ENCODE results near the gene VDAC2. TPM values are rescaled to one million over a fixed set of nuclear protein-coding genes. Genes with fewer than 3 reads are reported as not detected.

Gene VDAC2
- total RNA-seq, 2 donors from 2014 or later: 277 to 292 TPM

DNA sequence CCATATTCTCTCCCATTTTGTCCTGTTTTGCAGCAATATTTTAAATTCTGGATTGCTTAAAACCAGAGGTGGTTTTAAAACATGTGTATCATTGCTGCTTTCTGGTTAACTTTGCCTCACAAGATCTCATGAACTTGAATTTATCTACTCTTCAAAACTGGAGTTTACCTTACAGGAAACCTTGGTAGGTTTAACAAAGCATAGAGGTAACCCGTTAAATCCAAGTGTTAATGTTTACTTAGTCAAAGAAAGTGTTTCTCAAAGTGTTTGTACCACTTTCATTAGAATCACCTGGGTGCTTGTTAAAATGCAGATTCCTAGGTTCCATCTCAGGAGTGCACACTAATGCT is 44.0 kb upstream of the VDAC2 start:
- Histone ChIP-seq H3K36me3 (ENCODE audit: control insufficient read depth, insufficient read depth, low read length) (peaks cover 18% of the 10 kb centered on the region), H3K9ac (ENCODE audit: extremely low read depth, low read length, poor library complexity, severe bottlenecking) (no peak overlapping the region), H3K27me3 (ENCODE audit: control insufficient read depth, insufficient read depth, low read length, poor library complexity, severe bottlenecking) (no peaks in the 10 kb centered on the region), H3K27ac (ENCODE audit: low read depth, low read length) (no peak overlapping the region), H3K4me3 (ENCODE audit: low read length) (no peak overlapping the region), H3K4me1 (ENCODE audit: control insufficient read depth, insufficient read depth, low read length) (no peaks in the 10 kb centered on the region), H3K9me3 (ENCODE audit: control insufficient read depth, low read length) (no peaks in the 10 kb centered on the region)
- TF ChIP-seq, protein P1, sequence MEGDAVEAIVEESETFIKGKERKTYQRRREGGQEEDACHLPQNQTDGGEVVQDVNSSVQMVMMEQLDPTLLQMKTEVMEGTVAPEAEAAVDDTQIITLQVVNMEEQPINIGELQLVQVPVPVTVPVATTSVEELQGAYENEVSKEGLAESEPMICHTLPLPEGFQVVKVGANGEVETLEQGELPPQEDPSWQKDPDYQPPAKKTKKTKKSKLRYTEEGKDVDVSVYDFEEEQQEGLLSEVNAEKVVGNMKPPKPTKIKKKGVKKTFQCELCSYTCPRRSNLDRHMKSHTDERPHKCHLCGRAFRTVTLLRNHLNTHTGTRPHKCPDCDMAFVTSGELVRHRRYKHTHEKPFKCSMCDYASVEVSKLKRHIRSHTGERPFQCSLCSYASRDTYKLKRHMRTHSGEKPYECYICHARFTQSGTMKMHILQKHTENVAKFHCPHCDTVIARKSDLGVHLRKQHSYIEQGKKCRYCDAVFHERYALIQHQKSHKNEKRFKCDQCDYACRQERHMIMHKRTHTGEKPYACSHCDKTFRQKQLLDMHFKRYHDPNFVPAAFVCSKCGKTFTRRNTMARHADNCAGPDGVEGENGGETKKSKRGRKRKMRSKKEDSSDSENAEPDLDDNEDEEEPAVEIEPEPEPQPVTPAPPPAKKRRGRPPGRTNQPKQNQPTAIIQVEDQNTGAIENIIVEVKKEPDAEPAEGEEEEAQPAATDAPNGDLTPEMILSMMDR (conservative IDR thresholded peaks at IDR 0.05): no peak
- Mint-ChIP-seq H3K27ac (no peak overlapping the region), H3K9me3 (no peaks in the 10 kb centered on the region), H3K36me3 (ENCODE audit: low read depth) (peaks cover 32% of the 10 kb centered on the region), H3K4me3 (no peak overlapping the region), H3K4me1 (peaks cover 6% of the 10 kb centered on the region), H3K27me3 (ENCODE audit: insufficient read depth) (no peaks in the 10 kb centered on the region)
- DNase-seq: no peak
- WGBS, 2 experiments (ENCODE audit: insufficient coverage in 1 of 2, insufficient read length in 1 of 2): 96 to 100% methylated on average over 1 of the region's 1 CpG

DNA sequence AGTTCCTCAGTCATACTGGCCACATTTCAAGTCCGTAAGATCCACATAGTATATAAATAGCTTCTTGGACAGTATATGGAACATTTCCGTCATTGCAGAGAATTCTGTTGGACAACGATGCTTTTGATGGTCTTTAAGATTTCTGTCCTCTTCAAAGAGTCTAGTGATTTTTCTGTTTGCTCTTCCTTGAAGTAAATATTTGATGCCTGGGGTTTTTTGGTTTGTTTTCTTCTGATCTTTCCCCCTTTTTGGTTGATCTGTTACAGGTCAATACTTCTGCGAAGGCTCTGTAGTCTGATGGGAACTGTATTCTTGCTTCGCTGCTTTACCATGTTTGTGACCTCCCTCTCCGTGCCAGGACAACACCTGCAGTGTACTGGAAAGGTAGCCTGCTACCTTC is 42.3 kb upstream of the VDAC2 start:
- DNase-seq: no peak
- no peak overlapping the region for H3K4me3 Mint-ChIP-seq
- Histone ChIP-seq H3K27me3 (ENCODE audit: control insufficient read depth, insufficient read depth, low read length, poor library complexity, severe bottlenecking) (no peaks in the 10 kb centered on the region), H3K36me3 (ENCODE audit: control insufficient read depth, insufficient read depth, low read length) (peaks cover 18% of the 10 kb centered on the region), H3K27ac (ENCODE audit: low read depth, low read length) (no peak overlapping the region), H3K4me1 (ENCODE audit: control insufficient read depth, insufficient read depth, low read length) (no peaks in the 10 kb centered on the region), H3K9me3 (ENCODE audit: control insufficient read depth, low read length) (no peaks in the 10 kb centered on the region), H3K9ac (ENCODE audit: extremely low read depth, low read length, poor library complexity, severe bottlenecking) (no peak overlapping the region), H3K4me3 (ENCODE audit: low read length) (no peak overlapping the region)
- H3K27ac Mint-ChIP-seq: no peak overlapping the region
- TF ChIP-seq, protein P1 (conservative IDR thresholded peaks at IDR 0.05): no peak
- no peaks in the 10 kb centered on the region for H3K27me3 Mint-ChIP-seq (ENCODE audit: insufficient read depth)
- WGBS, 2 experiments (ENCODE audit: insufficient coverage in 1 of 2, insufficient read length in 1 of 2): 75 to 95% methylated on average over 2 to 6 of the region's 6 CpGs
- no peaks in the 10 kb centered on the region for H3K9me3 Mint-ChIP-seq
- peaks cover 31% of the 10 kb centered on the region for H3K36me3 Mint-ChIP-seq (ENCODE audit: low read depth)
- H3K4me1 Mint-ChIP-seq: peaks cover 6% of the 10 kb centered on the region

DNA sequence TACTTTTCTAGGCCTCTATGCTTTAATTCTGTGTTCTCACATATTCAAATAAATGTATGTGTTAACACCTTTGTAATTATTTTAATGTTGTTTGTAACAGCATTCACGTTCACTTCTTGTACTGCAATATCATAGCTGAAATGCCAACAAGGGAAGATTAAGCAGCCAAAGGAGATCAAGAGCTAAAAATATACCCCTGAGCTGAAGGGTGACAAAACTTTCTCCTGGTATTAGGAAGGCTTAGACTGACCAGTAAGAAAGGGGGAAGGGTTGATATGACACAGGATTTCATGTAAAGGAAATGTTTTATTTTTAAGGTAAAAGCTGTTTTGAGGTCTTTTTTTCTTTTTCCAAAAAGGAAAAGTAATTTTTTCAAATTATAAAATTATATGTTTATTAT is 40.4 kb upstream of the VDAC2 start:
- H3K36me3 Mint-ChIP-seq (ENCODE audit: low read depth): peaks cover 30% of the 10 kb centered on the region
- no peak for DNase-seq
- no peak overlapping the region for H3K4me3 ChIP-seq (ENCODE audit: low read length)
- H3K27ac Mint-ChIP-seq: no peak overlapping the region
- H3K4me1 Mint-ChIP-seq: peaks cover 6% of the 10 kb centered on the region
- H3K27me3 ChIP-seq (ENCODE audit: control insufficient read depth, insufficient read depth, low read length, poor library complexity, severe bottlenecking): no peaks in the 10 kb centered on the region
- H3K36me3 ChIP-seq (ENCODE audit: control insufficient read depth, insufficient read depth, low read length): peaks cover 21% of the 10 kb centered on the region
- TF ChIP-seq, protein P1 (conservative IDR thresholded peaks at IDR 0.05): no peak
- no peak overlapping the region for H3K9ac ChIP-seq (ENCODE audit: extremely low read depth, low read length, poor library complexity, severe bottlenecking)
- no peak overlapping the region for H3K4me3 Mint-ChIP-seq
- no peaks in the 10 kb centered on the region for H3K27me3 Mint-ChIP-seq (ENCODE audit: insufficient read depth)
- 93% methylated on average over 1 of the region's 1 CpG; no CpG with 5 or more reads in 1 of the 2 experiments for WGBS, 2 experiments (ENCODE audit: insufficient coverage in 1 of 2, insufficient read length in 1 of 2)
- H3K9me3 ChIP-seq (ENCODE audit: control insufficient read depth, low read length): no peaks in the 10 kb centered on the region
- no peak overlapping the region for H3K27ac ChIP-seq (ENCODE audit: low read depth, low read length)
- no peaks in the 10 kb centered on the region for H3K9me3 Mint-ChIP-seq
- H3K4me1 ChIP-seq (ENCODE audit: control insufficient read depth, insufficient read depth, low read length): no peaks in the 10 kb centered on the region

All from endodermal cell (in vitro differentiated cells).